Endothelial cell of umbilical vein (primary cell): ENCODE data around the gene COL4A2. TPM values are rescaled to one million over a fixed set of nuclear protein-coding genes. Genes with fewer than 3 reads are reported as not detected.

Experiments
- BruUV-seq: library from RNA; stranded (reverse); fragments of 400-500 nt; replicated peaks from 2 replicates; lab custom pipeline; 2021; lab: Mats Ljungman, UMichigan
- CTCF ChIA-PET: fragments of 300-600, 350-600 bp; sonication (Branson Sonifier 250); formaldehyde crosslinking; loops from one replicate; lab custom pipeline; 2021; ENCODE audit warnings: antibody characterized with exemption, inconsistent platforms; lab: Charles Lee
- POLR2A ChIA-PET: fragments of 300-600, 350-600 bp; sonication (Branson Sonifier 250); formaldehyde crosslinking; loops from one replicate; lab custom pipeline; 2021; ENCODE audit warnings: antibody characterized with exemption, inconsistent platforms; lab: Charles Lee
- DNase-seq: peaks from one replicate; pipeline ENCODE4 v3.0.0-alpha.2; 2011; ENCODE audit warnings: low read depth, low spot score
- FAIRE-seq: peaks from 2 replicates; lab custom pipeline; 2011; peaks lifted over from hg19 to GRCh38; lab: Jason Lieb, UNC
- H2AFZ ChIP-seq: 2 replicates; pipeline ENCODE4 v1.6.0; 2012; ENCODE audit warnings: low read depth, low read length, control low read depth, inconsistent platforms
- H3K27ac ChIP-seq: 2 replicates; pipeline ENCODE4 v1.5.1; 2011; ENCODE audit warnings: low read depth, mild to moderate bottlenecking, control low read depth, low read length, moderate library complexity; ENCODE audit not compliant: insufficient read depth
- H3K27me3 ChIP-seq, 2 experiments: 2 replicates each; pipeline versions ENCODE4 v1.6.0 to v1.6.1; 2011; ENCODE audit warnings: low read length in 2 of 2, mixed read lengths in 1 of 2; ENCODE audit not compliant: control insufficient read depth in 2 of 2, insufficient read depth in 2 of 2
- H3K36me3 ChIP-seq, 2 experiments: 2 replicates in 1 of 2; 3 replicates in 1 of 2; pipeline ENCODE4 v1.5.1; 2011; ENCODE audit warnings: low read length in 2 of 2, mild to moderate bottlenecking in 1 of 2, moderate library complexity in 1 of 2; ENCODE audit not compliant: control insufficient read depth in 2 of 2, insufficient read depth in 2 of 2; ENCODE audit errors: extremely low read depth in 1 of 2
- H3K4me1 ChIP-seq: 3 replicates; pipeline ENCODE4 v1.5.1; 2011; ENCODE audit warnings: mild to moderate bottlenecking, low read length; ENCODE audit not compliant: control insufficient read depth, insufficient read depth; ENCODE audit errors: extremely low read depth
- H3K4me2 ChIP-seq: 2 replicates; pipeline ENCODE4 v1.6.1; 2011; ENCODE audit warnings: low read length, control low read depth, mixed read lengths; ENCODE audit not compliant: insufficient read depth
- H3K4me3 ChIP-seq, 3 experiments: fragments of 200-600 bp in 1 of 3; sonication (generic), shearing (Covaris generic) in 1 of 3; replicated peaks in 1 of 3; 2 replicates each; pipeline ENCODE4 v1.5.1; 2011 to 2016; ENCODE audit warnings: control low read depth in 3 of 3, low read length in 3 of 3, mild to moderate bottlenecking in 2 of 3, inconsistent platforms in 1 of 3, low read depth in 1 of 3, moderate library complexity in 1 of 3; ENCODE audit not compliant: insufficient read depth in 1 of 3
- H3K79me2 ChIP-seq: 2 replicates; pipeline ENCODE4 v1.6.0; 2012; ENCODE audit warnings: low read length, inconsistent platforms; ENCODE audit not compliant: control insufficient read depth, insufficient read depth
- H3K9ac ChIP-seq: replicated peaks from 2 replicates; pipeline ENCODE3; 2011; ENCODE audit warnings: low read length, control low read depth; ENCODE audit not compliant: insufficient read depth; ENCODE audit errors: extremely low read depth
- H3K9me1 ChIP-seq: replicated peaks from 3 replicates; pipeline ENCODE4 v1.6.0; 2011; ENCODE audit warnings: mild to moderate bottlenecking, low read length; ENCODE audit not compliant: control insufficient read depth, insufficient read depth; ENCODE audit errors: extremely low read depth
- H3K9me3 ChIP-seq: replicated peaks from 2 replicates; pipeline ENCODE4 v1.5.1; 2012; ENCODE audit warnings: low read length, inconsistent platforms; ENCODE audit not compliant: control insufficient read depth, insufficient read depth
- H4K20me1 ChIP-seq: replicated peaks from 2 replicates; pipeline ENCODE3; 2011; ENCODE audit warnings: mild to moderate bottlenecking, low read length; ENCODE audit not compliant: control insufficient read depth, insufficient read depth; ENCODE audit errors: extremely low read depth
- CTCF ChIP-seq, 2 donors: IDR thresholded peaks; 1 replicate in 1 of 2; 2 replicates in 1 of 2; pipeline ENCODE4 v1.5.1; 2011; ENCODE audit warnings: low read length in 2 of 2, mild to moderate bottlenecking in 2 of 2, moderate library complexity in 2 of 2, control low read depth in 1 of 2, inconsistent platforms in 1 of 2, low read depth in 1 of 2; ENCODE audit not compliant: insufficient read depth in 1 of 2; ENCODE audit errors: extremely low read depth in 1 of 2
- EZH2 ChIP-seq: IDR thresholded peaks from 2 replicates; pipeline ENCODE4 v1.6.1; 2012; ENCODE audit warnings: borderline replicate concordance, low read depth, mild to moderate bottlenecking, moderate library complexity, low read length, inconsistent platforms; ENCODE audit not compliant: severe bottlenecking
- JUN ChIP-seq: IDR thresholded peaks from 2 replicates; pipeline ENCODE4 v1.6.1; 2011; ENCODE audit warnings: borderline replicate concordance, low read depth; ENCODE audit not compliant: insufficient read length, insufficient read depth
- MAX ChIP-seq: IDR thresholded peaks from 2 replicates; pipeline ENCODE4 v1.6.1; 2011; ENCODE audit not compliant: insufficient read depth, insufficient read length
- MYC ChIP-seq: IDR thresholded peaks from one replicate; pipeline ENCODE4 v1.6.1; 2011; ENCODE audit warnings: mild to moderate bottlenecking, low read depth, low read length
- dilution Hi-C: fragments of 300-500 bp; cut with MboI; formaldehyde crosslinking; loops from one replicate; pipeline ENCODE4 v1.15.0; 2019; ENCODE audit warnings: low sequenced_read_pairs; ENCODE audit not compliant: extremely low pct_ligation_motif_present
- intact Hi-C: fragments of 100-400 bp; cut with micrococcal nuclease; formaldehyde crosslinking; loops from one replicate; pipeline ENCODE4 v1.10.0; 2022
- polyA plus RNA-seq, 4 experiments: library from polyadenylated mRNA; depleted of rRNA in 3 of 4; stranded (reverse) in 3 of 4; unstranded in 1 of 4; fragments of >200 nt; gene quantifications; 2 replicates each; pipeline versions ENCODE4 v1.2.1 to v1.2.3, GENCODE V29; 2011 to 2012; ENCODE audit warnings: missing spikeins in 1 of 4
- total RNA-seq: library from RNA; stranded (reverse); gene quantifications from 2 replicates; pipeline ENCODE4 v1.2.3, GENCODE V29; 2021

COL4A2 gene
- total and polyA plus RNA-seq, 2 donors (not counting 3 experiments of a cell fraction or from before 2014, with no cell fraction given): 792 to 940 TPM

GRCh38 chr13:110484290-110485048 lies 177.4 kb downstream of the COL4A2 start:
- DNase-seq (no peak), FAIRE-seq (no peak)
- no peak for TF ChIP-seq MAX
- TF ChIP-seq CTCF (IDR thresholded peaks at IDR 0.05; ENCODE audit: extremely low read depth in 1 of 2, insufficient read depth in 1 of 2, low read depth in 1 of 2, low read length in 2 of 2): no peak
- no peak for TF ChIP-seq JUN
- TF ChIP-seq MYC: no peak
- TF ChIP-seq EZH2: no peak
- Histone ChIP-seq H3K79me2 (no peaks in the 10 kb centered on the region), H3K9me3 (no peaks in the 10 kb centered on the region), H3K4me3 (no peak overlapping the region), H3K4me1 (no peaks in the 10 kb centered on the region), H3K9ac (no peak overlapping the region), H3K4me2 (no peak overlapping the region), H3K27ac (no peak overlapping the region), H4K20me1 (no peaks in the 10 kb centered on the region), H3K27me3 (no peaks in the 10 kb centered on the region), H3K9me1 (no peaks in the 10 kb centered on the region), H2AFZ (no peak overlapping the region), H3K36me3 (peaks cover 17 to 42% of the 10 kb centered on the region in 2 experiments)
- POLR2A ChIA-PET: no interaction called here
- intact Hi-C loops: no loop called here
- no TSS peak for BruUV-seq
- CTCF ChIA-PET: interaction anchor here (0.6 to 1.4 kb wide), 2 partner anchors 11 to 261 kb away, joined by 3 read pairs; no protein-coding TSS in a partner anchor
- dilution Hi-C loops: no loop called here
